Gastrocnemius medialis (tissue), 4 donors: ENCODE measurements around the gene PPM1E.

Experiments
- POLR2A ChIP-seq, 2 donors: fragments of 450-650 bp; IDR thresholded peaks; one replicate each; pipeline ENCODE4 v1.6.1; 2017; ENCODE audit warnings: antibody characterized with exemption in 2 of 2, mild to moderate bottlenecking in 2 of 2, moderate library complexity in 2 of 2
- TF ChIP-seq, protein P1 (sequence below), 5 experiments: fragments of 450-650 bp in 3 of 5; fragments of 200-600 bp in 2 of 5; sonication (generic) in 2 of 5; IDR thresholded peaks in 4 of 5; conservative IDR thresholded peaks in 1 of 5; 1 replicate in 4 of 5; 2 replicates in 1 of 5; pipeline ENCODE4 v1.5.1; 2016 to 2019; ENCODE audit warnings: antibody characterized with exemption in 5 of 5, mild to moderate bottlenecking in 3 of 5, moderate library complexity in 3 of 5

DNA sequence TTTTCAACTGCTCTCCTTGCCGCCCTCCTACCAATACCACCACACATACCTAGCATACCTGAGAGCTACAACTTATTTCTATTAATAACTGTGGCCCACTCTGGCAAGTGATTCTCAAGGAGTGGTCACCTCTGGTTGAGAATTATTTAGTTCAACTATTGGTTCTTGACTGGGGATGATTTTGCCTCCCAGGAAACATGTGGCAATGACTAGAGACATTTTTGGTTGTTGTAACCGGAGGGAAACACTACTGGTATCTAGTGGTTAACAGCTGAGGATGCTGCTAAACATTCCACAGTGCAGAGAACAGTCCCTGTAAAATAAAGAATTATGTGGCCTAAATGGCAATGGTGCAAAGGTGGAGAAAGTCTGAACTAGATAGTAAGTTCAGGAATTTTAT lies 254.4 kb downstream of the PPM1E start:
- TF ChIP-seq, protein P1, sequence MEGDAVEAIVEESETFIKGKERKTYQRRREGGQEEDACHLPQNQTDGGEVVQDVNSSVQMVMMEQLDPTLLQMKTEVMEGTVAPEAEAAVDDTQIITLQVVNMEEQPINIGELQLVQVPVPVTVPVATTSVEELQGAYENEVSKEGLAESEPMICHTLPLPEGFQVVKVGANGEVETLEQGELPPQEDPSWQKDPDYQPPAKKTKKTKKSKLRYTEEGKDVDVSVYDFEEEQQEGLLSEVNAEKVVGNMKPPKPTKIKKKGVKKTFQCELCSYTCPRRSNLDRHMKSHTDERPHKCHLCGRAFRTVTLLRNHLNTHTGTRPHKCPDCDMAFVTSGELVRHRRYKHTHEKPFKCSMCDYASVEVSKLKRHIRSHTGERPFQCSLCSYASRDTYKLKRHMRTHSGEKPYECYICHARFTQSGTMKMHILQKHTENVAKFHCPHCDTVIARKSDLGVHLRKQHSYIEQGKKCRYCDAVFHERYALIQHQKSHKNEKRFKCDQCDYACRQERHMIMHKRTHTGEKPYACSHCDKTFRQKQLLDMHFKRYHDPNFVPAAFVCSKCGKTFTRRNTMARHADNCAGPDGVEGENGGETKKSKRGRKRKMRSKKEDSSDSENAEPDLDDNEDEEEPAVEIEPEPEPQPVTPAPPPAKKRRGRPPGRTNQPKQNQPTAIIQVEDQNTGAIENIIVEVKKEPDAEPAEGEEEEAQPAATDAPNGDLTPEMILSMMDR (IDR thresholded peaks at IDR 0.05 in 4 of 5, conservative IDR thresholded peaks at IDR 0.05 in 1 of 5) = no peak
- no peak for TF ChIP-seq POLR2A (IDR thresholded peaks at IDR 0.05)
